SK-N-SH (cell line): ENCODE measurements around the gene MORF4L1. TPM values are rescaled to one million over a fixed set of nuclear protein-coding genes. Genes with fewer than 3 reads are reported as not detected.
"Not testable (repeated sequence)": the region's sequence is repeated elsewhere in the genome, so short reads cannot be mapped to it uniquely, and the experiment has no call there.

Source experiments
- CTCF ChIA-PET: fragments of 300-600, 350-600 bp; formaldehyde crosslinking; extraction: SDS; loops from one replicate; lab custom pipeline; 2021; lab: Yijun Ruan, JAX
- POLR2A ChIA-PET: fragments of 350-600 bp; sonication (Branson Sonifier 250); formaldehyde crosslinking; extraction: SDS; loops from one replicate; lab custom pipeline; 2020; ENCODE audit warnings: antibody characterized with exemption, inconsistent platforms; lab: Yijun Ruan, JAX
- DNase-seq: peaks from one replicate; pipeline ENCODE4 v3.0.0; 2012
- H2AFZ ChIP-seq: fragments of 200-600 bp; sonication (generic); 2 replicates; pipeline ENCODE4 v1.8.1; 2016; ENCODE audit warnings: antibody characterized with exemption, mild to moderate bottlenecking, low read depth
- H3F3A ChIP-seq: fragments of 200-600 bp; sonication (generic); replicated peaks from 2 replicates; pipeline ENCODE3; 2016; ENCODE audit warnings: antibody characterized with exemption, mild to moderate bottlenecking; ENCODE audit not compliant: insufficient read depth
- H3K27ac ChIP-seq, 2 experiments: fragments of 200-500 bp in 1 of 2; fragments of 200-600 bp in 1 of 2; sonication (Bioruptor generic) in 1 of 2; sonication (generic), shearing (Covaris generic) in 1 of 2; 2 replicates each; pipeline versions ENCODE4 v1.5.1 to v1.6.1; 2014 to 2016; ENCODE audit warnings: low read depth in 2 of 2, inconsistent platforms in 1 of 2, low read length in 1 of 2, mild to moderate bottlenecking in 1 of 2, mixed read lengths in 1 of 2
- H3K27me3 ChIP-seq: fragments of 200-600 bp; sonication (generic), shearing (Covaris generic); 2 replicates; pipeline ENCODE4 v1.6.1; 2016; ENCODE audit warnings: mixed run types; ENCODE audit not compliant: insufficient read depth
- H3K36me3 ChIP-seq, 2 experiments: fragments of 200-500 bp in 1 of 2; fragments of 200-600 bp in 1 of 2; sonication (Bioruptor generic) in 1 of 2; sonication (generic) in 1 of 2; replicated peaks in 1 of 2; 2 replicates each; pipeline versions ENCODE3 to v1.5.1; 2014 to 2016; ENCODE audit warnings: low read length in 1 of 2, mild to moderate bottlenecking in 1 of 2; ENCODE audit not compliant: insufficient read depth in 2 of 2, control insufficient read depth in 1 of 2
- H3K4me1 ChIP-seq, 2 experiments: fragments of 200-500 bp in 1 of 2; fragments of 200-600 bp in 1 of 2; sonication (Bioruptor generic) in 1 of 2; sonication (generic), shearing (Covaris generic) in 1 of 2; 2 replicates each; pipeline versions ENCODE4 v1.5.1 to v1.6.1; 2014 to 2016; ENCODE audit warnings: low read depth in 1 of 2, low read length in 1 of 2, mixed run types in 1 of 2; ENCODE audit not compliant: insufficient read depth in 2 of 2, control insufficient read depth in 1 of 2
- H3K4me2 ChIP-seq: fragments of 200-600 bp; sonication (generic), shearing (Covaris generic); 2 replicates; pipeline ENCODE4 v1.6.1; 2017; ENCODE audit warnings: mixed run types
- H3K4me3 ChIP-seq, 2 experiments: fragments of 200-500 bp in 1 of 2; fragments of 200-600 bp in 1 of 2; sonication (Bioruptor generic) in 1 of 2; sonication (generic), shearing (Covaris generic) in 1 of 2; 2 replicates each; pipeline versions ENCODE4 v1.5.1 to v1.8.1; 2014 to 2016; ENCODE audit warnings: low read depth in 2 of 2, inconsistent platforms in 1 of 2, low read length in 1 of 2, mild to moderate bottlenecking in 1 of 2, mixed read lengths in 1 of 2, moderate library complexity in 1 of 2
- H3K79me2 ChIP-seq: fragments of 200-600 bp; sonication (generic); 2 replicates; pipeline ENCODE4 v1.8.1; 2017; ENCODE audit warnings: mild to moderate bottlenecking; ENCODE audit not compliant: insufficient read depth
- H3K9ac ChIP-seq: fragments of 200-600 bp; sonication (generic); 2 replicates; pipeline ENCODE4 v1.6.1; 2017; ENCODE audit warnings: mixed run types
- H3K9me2 ChIP-seq: fragments of 200-600 bp; sonication (generic); 2 replicates; pipeline ENCODE4 v1.6.1; 2017; ENCODE audit warnings: mixed run types
- H3K9me3 ChIP-seq: fragments of 200-600 bp; sonication (generic); 2 replicates; pipeline ENCODE4 v1.6.1; 2017; ENCODE audit warnings: mixed run types, mild to moderate bottlenecking, moderate library complexity
- H4K20me1 ChIP-seq: fragments of 200-600 bp; sonication (generic); 2 replicates; pipeline ENCODE4 v1.6.1; 2017; ENCODE audit warnings: mild to moderate bottlenecking, mixed run types; ENCODE audit not compliant: insufficient read depth
- FOSL2 ChIP-seq: IDR thresholded peaks from 2 replicates; pipeline ENCODE4 v1.4.0; 2012; ENCODE audit warnings: low read depth, mild to moderate bottlenecking, moderate library complexity, borderline replicate concordance
- POLR2AphosphoS5 ChIP-seq: IDR thresholded peaks from 2 replicates; pipeline ENCODE4 v1.6.1; 2012; ENCODE audit warnings: low read depth, low read length
- RCOR1 ChIP-seq: fragments of 150-350 bp; IDR thresholded peaks from 2 replicates; pipeline ENCODE4 v1.6.1; 2017; ENCODE audit warnings: antibody characterized with exemption, low read length
- SIN3A ChIP-seq: IDR thresholded peaks from 2 replicates; pipeline ENCODE4 v1.6.1; 2012; ENCODE audit warnings: low read depth, mild to moderate bottlenecking, low read length, moderate library complexity, borderline replicate concordance
- TCF12 ChIP-seq: IDR thresholded peaks from 2 replicates; pipeline ENCODE4 v1.4.0; 2012
- WGBS: methylation state at CpG from one replicate; pipeline ENCODE4 v1.1.6; 2017; ENCODE audit warnings: low lambda C conversion rate; 5-methylcytosine and 5-hydroxymethylcytosine counted together
- polyA plus RNA-seq, 3 experiments: library from polyadenylated mRNA; depleted of rRNA; stranded (reverse); fragments of >200 nt; gene quantifications; 2 replicates each; pipeline ENCODE4 v1.2.3, GENCODE V29; 2012
- TF ChIP-seq, protein P1 (sequence below): IDR thresholded peaks from 2 replicates; pipeline ENCODE4 v1.6.1; 2012; ENCODE audit warnings: mild to moderate bottlenecking, low read depth, low read length, moderate library complexity

Gene MORF4L1
- polyA plus RNA-seq, 1 of the 3 experiments (the other 2 are of a cell fraction), result 163 TPM

GRCh38 chr15:78875107-78875914, 2.6 kb downstream of the MORF4L1 start:
- peaks cover 75% of the 10 kb centered on the region for H3K79me2 ChIP-seq
- H3K9me3 ChIP-seq, result no peaks in the 10 kb centered on the region
- 74% methylated on average over 22 of the region's 22 CpGs for WGBS
- peak overlapping the region; percentile 85 for H3K4me2 ChIP-seq
- peaks cover 1 to 6% of the 10 kb centered on the region in 2 experiments for H3K36me3 ChIP-seq
- H3K9me2 ChIP-seq, result no peaks in the 10 kb centered on the region
- H3K27me3 ChIP-seq, result no peaks in the 10 kb centered on the region
- CTCF ChIA-PET, result interaction anchor here (1.2 to 4.7 kb wide), 2 partner anchors 15 to 19 kb away, joined by 3 to 17 read pairs; no protein-coding TSS in a partner anchor
- POLR2A ChIA-PET, result no interaction called here
- peak overlapping the region; percentile 100 for H3K9ac ChIP-seq
- H3K4me3 ChIP-seq, result peak overlapping the region; percentile 66 to 92
- peaks cover 68% of the 10 kb centered on the region for H4K20me1 ChIP-seq
- DNase-seq, result no peak
- H3K27ac ChIP-seq, result peak overlapping the region in 1 of 2 experiments; percentile 100; a peak in 1 of 4 replicates
- no peak overlapping the region for H2AFZ ChIP-seq
- H3F3A ChIP-seq, result peaks cover 22% of the 10 kb centered on the region
- TF ChIP-seq FOSL2, result no peak
- no peak for TF ChIP-seq RCOR1
- TF ChIP-seq, protein P1, sequence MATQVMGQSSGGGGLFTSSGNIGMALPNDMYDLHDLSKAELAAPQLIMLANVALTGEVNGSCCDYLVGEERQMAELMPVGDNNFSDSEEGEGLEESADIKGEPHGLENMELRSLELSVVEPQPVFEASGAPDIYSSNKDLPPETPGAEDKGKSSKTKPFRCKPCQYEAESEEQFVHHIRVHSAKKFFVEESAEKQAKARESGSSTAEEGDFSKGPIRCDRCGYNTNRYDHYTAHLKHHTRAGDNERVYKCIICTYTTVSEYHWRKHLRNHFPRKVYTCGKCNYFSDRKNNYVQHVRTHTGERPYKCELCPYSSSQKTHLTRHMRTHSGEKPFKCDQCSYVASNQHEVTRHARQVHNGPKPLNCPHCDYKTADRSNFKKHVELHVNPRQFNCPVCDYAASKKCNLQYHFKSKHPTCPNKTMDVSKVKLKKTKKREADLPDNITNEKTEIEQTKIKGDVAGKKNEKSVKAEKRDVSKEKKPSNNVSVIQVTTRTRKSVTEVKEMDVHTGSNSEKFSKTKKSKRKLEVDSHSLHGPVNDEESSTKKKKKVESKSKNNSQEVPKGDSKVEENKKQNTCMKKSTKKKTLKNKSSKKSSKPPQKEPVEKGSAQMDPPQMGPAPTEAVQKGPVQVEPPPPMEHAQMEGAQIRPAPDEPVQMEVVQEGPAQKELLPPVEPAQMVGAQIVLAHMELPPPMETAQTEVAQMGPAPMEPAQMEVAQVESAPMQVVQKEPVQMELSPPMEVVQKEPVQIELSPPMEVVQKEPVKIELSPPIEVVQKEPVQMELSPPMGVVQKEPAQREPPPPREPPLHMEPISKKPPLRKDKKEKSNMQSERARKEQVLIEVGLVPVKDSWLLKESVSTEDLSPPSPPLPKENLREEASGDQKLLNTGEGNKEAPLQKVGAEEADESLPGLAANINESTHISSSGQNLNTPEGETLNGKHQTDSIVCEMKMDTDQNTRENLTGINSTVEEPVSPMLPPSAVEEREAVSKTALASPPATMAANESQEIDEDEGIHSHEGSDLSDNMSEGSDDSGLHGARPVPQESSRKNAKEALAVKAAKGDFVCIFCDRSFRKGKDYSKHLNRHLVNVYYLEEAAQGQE, result no peak
- TF ChIP-seq POLR2AphosphoS5, result no peak
- TF ChIP-seq TCF12, result no peak
- no peak for TF ChIP-seq SIN3A
- TF ChIP-seq, all 33 proteins: peak for 0
- peaks cover 7 to 23% of the 10 kb centered on the region in 2 experiments; a peak in 3 of 4 replicates for H3K4me1 ChIP-seq

DNA sequence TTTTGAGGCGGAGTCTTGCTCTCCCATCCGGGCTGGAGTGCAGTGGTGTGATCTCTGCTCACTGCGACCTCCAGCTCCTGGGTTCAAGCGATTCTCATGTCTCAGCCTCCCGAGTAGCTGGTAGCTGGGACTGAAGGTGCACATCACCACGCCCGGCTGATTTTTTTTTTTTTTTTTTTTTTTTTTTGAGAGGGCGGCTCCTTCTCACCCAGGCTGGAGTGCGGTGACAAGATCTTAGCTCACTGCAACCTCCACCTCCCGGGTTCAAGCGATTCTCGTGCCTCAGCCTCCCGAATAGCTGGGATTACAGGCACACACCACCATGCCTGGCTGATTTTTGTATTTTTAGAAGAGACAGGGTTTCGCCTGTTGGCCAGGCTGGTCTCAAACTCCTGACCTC, 4.3 kb downstream of the MORF4L1 start:
- Histone ChIP-seq H3K79me2 (peaks cover 91% of the 10 kb centered on the region), H3K4me1 (peaks cover 7 to 33% of the 10 kb centered on the region in 2 experiments; a peak in 3 of 4 replicates), H3K36me3 (peaks cover 18 to 20% of the 10 kb centered on the region in 2 experiments), H3K4me2 (0 out of 2 replicates have a peak overlapping the region, but pooled peaks have one; percentile 15), H4K20me1 (peaks cover 84% of the 10 kb centered on the region), H3F3A (peaks cover 29% of the 10 kb centered on the region)
- not testable (repeated sequence) for H2AFZ ChIP-seq, DNase-seq, H3K9ac ChIP-seq, H3K4me3 ChIP-seq, H3K9me2 ChIP-seq, H3K27ac ChIP-seq, H3K9me3 ChIP-seq, H3K27me3 ChIP-seq
- POLR2A ChIA-PET, result interaction anchor here (0.7 kb wide), 1 partner anchor 67 kb away, joined by 5 read pairs; no protein-coding TSS in a partner anchor
- CTCF ChIA-PET, result interaction anchor here (0.6 kb wide), 1 partner anchor 126 kb away, joined by 3 read pairs; no protein-coding TSS in a partner anchor
- 93% methylated on average over 14 of the region's 14 CpGs for WGBS
